Ishikawa (cell line): ENCODE measurements around the gene PHF1.

Source experiments
- CEBPB ChIP-seq: IDR thresholded peaks from 2 replicates; pipeline ENCODE4 v1.6.1; 2012
- CREB1 ChIP-seq: IDR thresholded peaks from 2 replicates; pipeline ENCODE4 v1.6.1; 2012; ENCODE audit warnings: low read depth
- EGR1 ChIP-seq: IDR thresholded peaks from 2 replicates; pipeline ENCODE4 v1.6.1; 2012
- EP300 ChIP-seq: IDR thresholded peaks from 2 replicates; pipeline ENCODE4 v1.6.1; 2012; ENCODE audit warnings: borderline replicate concordance
- FOXM1 ChIP-seq: IDR thresholded peaks from 2 replicates; pipeline ENCODE4 v1.6.1; 2012; ENCODE audit warnings: low read depth, borderline replicate concordance
- RAD21 ChIP-seq: IDR thresholded peaks from 2 replicates; pipeline ENCODE4 v1.6.1; 2012; ENCODE audit warnings: low read depth
- TAF1 ChIP-seq: IDR thresholded peaks from 2 replicates; pipeline ENCODE4 v1.6.1; 2012; ENCODE audit warnings: low read depth, mild to moderate bottlenecking
- TEAD4 ChIP-seq: IDR thresholded peaks from 2 replicates; pipeline ENCODE4 v1.6.1; 2012
- YY1 ChIP-seq: IDR thresholded peaks from 2 replicates; pipeline ENCODE4 v1.6.1; 2012; ENCODE audit warnings: low read depth
- TF ChIP-seq, protein P1 (sequence below): IDR thresholded peaks from 2 replicates; pipeline ENCODE4 v1.6.1; 2012; ENCODE audit warnings: low read depth, mild to moderate bottlenecking
- TF ChIP-seq, protein P2 (sequence below): IDR thresholded peaks from 2 replicates; pipeline ENCODE4 v1.6.1; 2012

DNA sequence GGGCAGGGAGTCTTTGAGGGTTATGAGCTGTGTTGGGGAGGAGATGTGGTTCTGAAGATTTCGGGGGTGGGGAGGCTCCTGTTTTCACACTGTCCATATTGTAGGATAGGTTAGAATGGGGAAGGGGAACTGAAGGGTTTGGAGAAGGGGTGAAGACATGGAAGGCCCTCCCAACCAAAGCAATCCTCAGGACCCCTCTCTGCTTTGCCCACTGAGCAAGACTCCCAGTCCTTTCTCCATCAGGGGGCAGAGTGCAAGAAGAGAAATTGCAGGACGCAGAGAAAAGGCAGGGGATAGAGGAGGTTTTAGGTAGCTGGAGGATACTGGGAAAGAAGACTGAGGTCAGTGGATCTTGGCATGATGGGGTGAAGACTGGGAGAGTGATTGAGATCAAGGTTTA, 13.0 kb downstream of the PHF1 start:
- TF ChIP-seq, protein P1, sequence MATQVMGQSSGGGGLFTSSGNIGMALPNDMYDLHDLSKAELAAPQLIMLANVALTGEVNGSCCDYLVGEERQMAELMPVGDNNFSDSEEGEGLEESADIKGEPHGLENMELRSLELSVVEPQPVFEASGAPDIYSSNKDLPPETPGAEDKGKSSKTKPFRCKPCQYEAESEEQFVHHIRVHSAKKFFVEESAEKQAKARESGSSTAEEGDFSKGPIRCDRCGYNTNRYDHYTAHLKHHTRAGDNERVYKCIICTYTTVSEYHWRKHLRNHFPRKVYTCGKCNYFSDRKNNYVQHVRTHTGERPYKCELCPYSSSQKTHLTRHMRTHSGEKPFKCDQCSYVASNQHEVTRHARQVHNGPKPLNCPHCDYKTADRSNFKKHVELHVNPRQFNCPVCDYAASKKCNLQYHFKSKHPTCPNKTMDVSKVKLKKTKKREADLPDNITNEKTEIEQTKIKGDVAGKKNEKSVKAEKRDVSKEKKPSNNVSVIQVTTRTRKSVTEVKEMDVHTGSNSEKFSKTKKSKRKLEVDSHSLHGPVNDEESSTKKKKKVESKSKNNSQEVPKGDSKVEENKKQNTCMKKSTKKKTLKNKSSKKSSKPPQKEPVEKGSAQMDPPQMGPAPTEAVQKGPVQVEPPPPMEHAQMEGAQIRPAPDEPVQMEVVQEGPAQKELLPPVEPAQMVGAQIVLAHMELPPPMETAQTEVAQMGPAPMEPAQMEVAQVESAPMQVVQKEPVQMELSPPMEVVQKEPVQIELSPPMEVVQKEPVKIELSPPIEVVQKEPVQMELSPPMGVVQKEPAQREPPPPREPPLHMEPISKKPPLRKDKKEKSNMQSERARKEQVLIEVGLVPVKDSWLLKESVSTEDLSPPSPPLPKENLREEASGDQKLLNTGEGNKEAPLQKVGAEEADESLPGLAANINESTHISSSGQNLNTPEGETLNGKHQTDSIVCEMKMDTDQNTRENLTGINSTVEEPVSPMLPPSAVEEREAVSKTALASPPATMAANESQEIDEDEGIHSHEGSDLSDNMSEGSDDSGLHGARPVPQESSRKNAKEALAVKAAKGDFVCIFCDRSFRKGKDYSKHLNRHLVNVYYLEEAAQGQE, result no peak
- TF ChIP-seq TAF1 (no peak), CEBPB (no peak), EGR1 (no peak), EP300 (no peak), TEAD4 (no peak), CREB1 (no peak), YY1 (no peak), FOXM1 (no peak), RAD21 (no peak)
- TF ChIP-seq, protein P2, sequence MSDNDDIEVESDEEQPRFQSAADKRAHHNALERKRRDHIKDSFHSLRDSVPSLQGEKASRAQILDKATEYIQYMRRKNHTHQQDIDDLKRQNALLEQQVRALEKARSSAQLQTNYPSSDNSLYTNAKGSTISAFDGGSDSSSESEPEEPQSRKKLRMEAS, result no peak
